Left kidney (tissue), 2 donors: ENCODE results near the gene BHMT2. TPM values are rescaled to one million over a fixed set of nuclear protein-coding genes. Genes with fewer than 3 reads are reported as not detected.
A peak's percentile ranks its signal among the peaks of the same experiment; 100 is the strongest.

Source experiments
- DNase-seq: peaks from one replicate; pipeline ENCODE4 v3.0.0-alpha.2; 2013
- polyA plus RNA-seq: library from polyadenylated mRNA; unstranded; fragments of 120-200 nt; gene quantifications from one replicate; pipeline ENCODE4 v1.2.1, GENCODE V29; 2013; ENCODE audit not compliant: insufficient read length

BHMT2 gene
- polyA plus RNA-seq, 1 donor = 49.9 TPM

GRCh38 chr5:79119486-79119885 lies 49.9 kb downstream of the BHMT2 start:
- no peak for DNase-seq

GRCh38 chr5:79120221-79120620 lies 50.7 kb downstream of the BHMT2 start:
- no peak for DNase-seq

GRCh38 chr5:79122973-79123372 lies 53.4 kb downstream of the BHMT2 start:
- no peak for DNase-seq

GRCh38 chr5:79124607-79125006 lies 55.0 kb downstream of the BHMT2 start:
- no peak for DNase-seq

- no peak for DNase-seq
Observed at GRCh38 chr5:79130781-79131180, 61.2 kb downstream of the BHMT2 start.

- DNase-seq = peak; percentile 63
Observed at GRCh38 chr5:79133121-79133656, 63.6 kb downstream of the BHMT2 start.

GRCh38 chr5:79133657-79134451 lies 64.3 kb downstream of the BHMT2 start:
- DNase-seq = peak; percentile 91

GRCh38 chr5:79135790-79136553 lies 66.4 kb downstream of the BHMT2 start:
- no peak for DNase-seq

GRCh38 chr5:79136618-79137017 lies 67.1 kb downstream of the BHMT2 start:
- no peak for DNase-seq

Other genes with a start within 250 kb of the BHMT2 start
- gene ARSB, start 84.5 kb upstream of the BHMT2 start, polyA plus RNA-seq = 28.5 TPM
- 23.9 TPM for gene DMGDH, start 93 bp upstream of the BHMT2 start, polyA plus RNA-seq
- gene BHMT, start 42.0 kb downstream of the BHMT2 start, polyA plus RNA-seq = 348 TPM
- gene JMY, start 166.4 kb downstream of the BHMT2 start, polyA plus RNA-seq = 29.9 TPM